HG03558 (cell line): ENCODE measurements around the gene VPS39.
"Not testable (repeated sequence)": the region's sequence is repeated elsewhere in the genome, so short reads cannot be mapped to it uniquely, and the experiment has no call there.

Experiments
- ATAC-seq: cut with Tn5 transposase; IDR thresholded peaks from one replicate; pipeline ENCODE4 v1.9.1; 2021; ENCODE audit warnings: moderate number of reproducible peaks; ENCODE audit not compliant: unreplicated experiment; ENCODE audit errors: extremely low read depth

Gene VPS39, protein sequence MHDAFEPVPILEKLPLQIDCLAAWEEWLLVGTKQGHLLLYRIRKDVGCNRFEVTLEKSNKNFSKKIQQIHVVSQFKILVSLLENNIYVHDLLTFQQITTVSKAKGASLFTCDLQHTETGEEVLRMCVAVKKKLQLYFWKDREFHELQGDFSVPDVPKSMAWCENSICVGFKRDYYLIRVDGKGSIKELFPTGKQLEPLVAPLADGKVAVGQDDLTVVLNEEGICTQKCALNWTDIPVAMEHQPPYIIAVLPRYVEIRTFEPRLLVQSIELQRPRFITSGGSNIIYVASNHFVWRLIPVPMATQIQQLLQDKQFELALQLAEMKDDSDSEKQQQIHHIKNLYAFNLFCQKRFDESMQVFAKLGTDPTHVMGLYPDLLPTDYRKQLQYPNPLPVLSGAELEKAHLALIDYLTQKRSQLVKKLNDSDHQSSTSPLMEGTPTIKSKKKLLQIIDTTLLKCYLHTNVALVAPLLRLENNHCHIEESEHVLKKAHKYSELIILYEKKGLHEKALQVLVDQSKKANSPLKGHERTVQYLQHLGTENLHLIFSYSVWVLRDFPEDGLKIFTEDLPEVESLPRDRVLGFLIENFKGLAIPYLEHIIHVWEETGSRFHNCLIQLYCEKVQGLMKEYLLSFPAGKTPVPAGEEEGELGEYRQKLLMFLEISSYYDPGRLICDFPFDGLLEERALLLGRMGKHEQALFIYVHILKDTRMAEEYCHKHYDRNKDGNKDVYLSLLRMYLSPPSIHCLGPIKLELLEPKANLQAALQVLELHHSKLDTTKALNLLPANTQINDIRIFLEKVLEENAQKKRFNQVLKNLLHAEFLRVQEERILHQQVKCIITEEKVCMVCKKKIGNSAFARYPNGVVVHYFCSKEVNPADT

DNA sequence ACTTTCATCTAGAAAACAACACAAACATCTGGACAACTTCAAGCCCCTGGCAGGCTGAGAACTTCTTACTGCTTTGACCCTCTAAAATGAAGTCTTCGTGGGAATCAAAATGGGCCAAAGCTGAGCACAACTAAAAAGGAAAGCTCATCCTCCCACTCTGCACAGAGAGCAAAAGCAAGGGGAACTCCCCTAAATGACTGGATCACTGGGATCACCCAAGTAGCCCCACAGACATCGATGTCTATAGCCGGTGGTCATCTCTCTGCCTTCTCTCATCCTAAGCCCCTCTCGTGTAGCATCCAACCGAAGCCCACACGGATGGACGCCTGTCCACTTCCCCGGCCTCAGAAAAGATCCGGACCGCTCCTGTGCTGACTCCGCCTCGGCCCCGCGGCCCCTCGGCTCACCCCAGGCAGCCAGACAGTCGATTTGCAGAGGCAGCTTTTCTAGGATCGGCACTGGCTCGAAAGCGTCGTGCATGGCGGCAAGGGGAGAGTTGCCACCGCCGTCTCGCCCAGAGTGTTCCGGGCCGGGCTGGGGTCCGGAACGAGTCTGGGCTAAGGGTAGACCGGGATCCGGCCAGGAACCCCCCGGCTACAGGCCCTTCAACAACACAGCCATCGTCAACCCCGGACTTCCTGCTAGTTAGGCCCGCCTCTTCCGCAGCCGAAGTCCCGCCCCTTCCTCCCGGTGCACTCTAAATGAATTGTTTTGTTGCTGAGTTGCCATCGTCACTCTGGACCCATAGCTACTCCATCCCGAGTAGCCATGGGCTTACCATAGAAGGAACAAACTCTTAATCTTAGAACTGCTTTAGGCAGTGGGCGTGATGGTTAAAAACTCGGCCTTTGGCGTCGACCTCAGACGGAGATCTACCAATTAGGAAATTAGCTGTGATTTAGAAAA, at the start of gene VPS39:
Gene VPS39 (minus strand): TSS at position 631 of the 906 bp plus-strand sequence. CDS start 151 bp downstream, at position 480.
- ATAC-seq = no peak

- no peak for ATAC-seq
These were observed 45.2 kb upstream of the VPS39 start for GRCh38 chr15:42253300-42253699.

DNA sequence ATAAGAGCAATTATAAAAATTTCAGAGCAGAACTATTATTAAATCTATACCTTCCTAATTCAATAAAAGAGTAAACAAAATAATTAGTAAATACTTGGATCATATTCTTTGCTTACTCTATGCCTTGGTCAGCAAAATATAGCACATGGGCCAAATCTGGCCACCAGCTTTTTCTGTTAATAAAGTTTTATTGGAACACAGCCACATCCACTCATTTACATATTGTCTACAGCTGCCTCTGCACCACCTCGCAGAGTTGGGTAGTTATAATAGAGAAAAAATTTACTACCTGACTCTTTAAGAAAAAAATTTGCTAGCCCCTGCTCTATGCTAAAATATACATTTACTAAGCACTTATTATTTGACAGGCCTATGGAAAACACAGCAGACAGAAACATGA, 32.7 kb upstream of the VPS39 start:
- no peak for ATAC-seq

DNA sequence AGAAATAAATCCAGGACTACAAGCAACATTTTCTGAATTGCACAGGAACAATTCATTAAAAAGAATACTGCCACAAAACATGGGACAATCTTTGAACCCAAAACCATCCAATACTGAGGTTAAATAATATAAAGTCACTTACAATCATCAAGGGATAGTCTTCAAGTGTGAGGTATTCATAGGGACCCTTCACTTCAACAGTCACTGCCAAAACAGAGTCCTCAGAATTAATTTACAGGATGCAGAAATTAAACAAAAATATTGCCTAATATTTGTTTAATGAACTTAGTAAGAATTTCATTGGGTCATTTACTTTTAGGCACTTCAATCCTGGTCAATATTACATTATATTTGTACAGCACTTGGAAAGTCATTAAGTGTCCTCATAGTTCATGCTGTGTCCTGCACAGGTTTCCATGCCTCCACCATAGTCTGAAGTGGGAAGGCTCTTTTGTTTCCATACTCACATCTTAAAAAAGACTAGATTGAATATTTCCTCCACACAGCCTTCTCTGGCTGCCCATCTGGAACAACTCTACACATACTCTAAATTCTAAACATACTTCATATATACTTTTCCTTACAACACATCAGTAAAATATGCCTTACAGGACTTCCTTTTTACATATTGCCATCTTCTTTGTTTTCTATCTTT, 31.6 kb upstream of the VPS39 start:
- no peak for ATAC-seq

GRCh38 chr15:42233107-42233506, 25.0 kb upstream of the VPS39 start:
- no peak for ATAC-seq

DNA sequence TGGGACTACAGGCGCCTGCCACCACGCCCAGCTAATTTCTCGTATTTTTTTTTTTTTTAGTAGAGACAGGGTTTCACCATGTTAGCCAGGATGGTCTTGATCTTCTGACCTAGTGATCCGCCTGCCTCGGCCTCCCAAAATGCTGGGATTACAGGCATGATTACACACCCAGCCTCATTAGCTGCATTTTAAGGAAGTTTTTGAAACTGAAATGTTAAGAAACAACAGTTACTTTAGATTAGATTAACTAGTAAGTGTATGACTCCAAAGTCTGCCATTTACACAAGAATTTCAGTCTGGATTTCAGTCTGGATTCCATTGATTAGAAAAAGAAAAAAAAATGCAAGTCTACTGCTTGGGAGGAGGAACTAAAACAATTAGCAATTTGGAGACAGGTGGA, 24.5 kb upstream of the VPS39 start:
- no peak for ATAC-seq

DNA sequence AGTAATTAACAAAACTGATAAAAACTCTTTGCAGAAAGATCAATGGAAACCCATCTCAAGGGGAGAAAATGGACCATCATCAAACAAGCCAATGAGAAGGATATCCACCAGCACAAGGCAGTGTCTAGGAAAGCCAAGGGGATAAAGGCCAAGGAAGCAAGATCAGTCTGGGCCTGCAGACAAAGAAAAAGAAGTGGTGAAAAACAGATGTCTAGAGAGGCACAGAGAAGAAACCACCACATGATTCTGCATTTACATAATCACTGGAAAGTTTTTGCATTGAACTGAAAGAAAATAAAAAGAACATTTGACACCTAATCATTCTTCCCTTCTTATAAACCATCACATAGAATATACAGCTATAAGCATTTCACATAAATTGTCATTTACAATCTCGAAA, 23.0 kb upstream of the VPS39 start:
- ATAC-seq = no peak

GRCh38 chr15:42228981-42229380, 20.9 kb upstream of the VPS39 start:
- not testable (repeated sequence) for ATAC-seq

GRCh38 chr15:42228036-42228435, 19.9 kb upstream of the VPS39 start:
- no peak for ATAC-seq

- no peak for ATAC-seq
These were observed 18.5 kb upstream of the VPS39 start for GRCh38 chr15:42226648-42227047.

DNA sequence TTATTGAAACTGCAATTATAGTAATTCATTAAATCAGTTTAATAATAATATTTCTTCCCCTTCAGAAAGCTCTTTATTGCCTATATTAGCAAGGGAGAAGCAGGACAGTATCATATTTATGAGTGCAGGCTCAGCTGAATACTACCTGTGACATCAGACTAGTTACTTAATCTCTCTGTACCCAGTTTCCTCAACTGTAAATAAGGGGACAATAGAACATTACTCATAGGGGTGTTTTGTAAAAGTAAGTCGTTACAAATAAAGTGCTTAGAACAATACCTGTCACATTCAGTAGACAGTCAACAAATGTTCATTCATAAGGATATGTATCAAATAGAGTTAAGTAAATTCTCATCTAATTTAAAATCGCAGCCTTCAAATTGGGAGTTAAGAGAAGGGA, 12.1 kb upstream of the VPS39 start:
- no peak for ATAC-seq

- no peak for ATAC-seq
These were observed 11.0 kb upstream of the VPS39 start for GRCh38 chr15:42218953-42219592.

GRCh38 chr15:42217568-42217967, 9.5 kb upstream of the VPS39 start:
- ATAC-seq = no peak

- ATAC-seq = no peak
These were observed 8.1 kb upstream of the VPS39 start for GRCh38 chr15:42215913-42216829.

DNA sequence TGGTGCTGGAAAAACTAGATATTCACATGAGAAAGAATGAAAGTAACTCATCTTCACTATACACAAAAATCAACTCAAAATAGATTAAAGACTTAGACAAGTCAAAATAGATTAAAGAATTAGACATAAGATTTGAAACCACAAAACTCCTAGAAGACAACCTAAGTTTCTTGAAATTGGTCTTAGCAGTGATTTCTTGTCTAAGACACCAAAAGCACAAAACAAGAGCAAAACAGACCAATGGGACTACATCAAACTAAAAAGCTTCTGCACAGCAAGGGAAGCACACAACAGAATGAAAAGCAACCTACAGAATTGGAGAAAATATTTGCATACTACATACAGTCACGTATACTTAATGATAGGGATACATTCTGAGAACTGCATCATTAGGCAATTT, 6.5 kb upstream of the VPS39 start:
- no peak for ATAC-seq

- no peak for ATAC-seq
These were observed 5.4 kb upstream of the VPS39 start for GRCh38 chr15:42213511-42213910.

GRCh38 chr15:42210696-42211095, 2.6 kb upstream of the VPS39 start:
- ATAC-seq = no peak

DNA sequence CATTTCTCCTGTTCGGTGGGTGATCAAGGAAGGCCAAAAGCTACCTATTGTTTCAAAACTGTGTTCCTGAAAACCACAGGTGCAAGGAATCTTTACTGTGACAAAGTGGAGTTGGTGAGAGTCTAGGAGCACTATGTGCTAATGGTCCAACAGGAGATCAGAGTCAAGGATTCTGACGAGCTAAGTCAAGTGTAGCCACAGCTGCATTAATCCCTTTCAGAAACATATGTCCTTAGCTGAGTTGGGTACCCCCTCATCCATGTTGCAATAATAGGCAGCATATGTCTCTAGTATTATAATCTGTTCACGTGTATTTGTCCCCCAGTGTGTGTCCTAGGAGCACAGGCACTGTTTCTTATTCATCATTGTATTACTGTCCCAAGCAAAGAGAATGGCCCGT, 1.7 kb downstream of the VPS39 start:
- ATAC-seq = no peak
